Ishikawa (cell line): ENCODE measurements around the gene FAM174C.

Experiments used
- CEBPB ChIP-seq: IDR thresholded peaks from 2 replicates; pipeline ENCODE4 v1.6.1; 2012
- CREB1 ChIP-seq: IDR thresholded peaks from 2 replicates; pipeline ENCODE4 v1.6.1; 2012; ENCODE audit warnings: low read depth
- EGR1 ChIP-seq: IDR thresholded peaks from 2 replicates; pipeline ENCODE4 v1.6.1; 2012
- EP300 ChIP-seq: IDR thresholded peaks from 2 replicates; pipeline ENCODE4 v1.6.1; 2012; ENCODE audit warnings: borderline replicate concordance
- FOXM1 ChIP-seq: IDR thresholded peaks from 2 replicates; pipeline ENCODE4 v1.6.1; 2012; ENCODE audit warnings: low read depth, borderline replicate concordance
- NFIC ChIP-seq: IDR thresholded peaks from 2 replicates; pipeline ENCODE4 v1.6.1; 2012
- RAD21 ChIP-seq: IDR thresholded peaks from 2 replicates; pipeline ENCODE4 v1.6.1; 2012; ENCODE audit warnings: low read depth
- TAF1 ChIP-seq: IDR thresholded peaks from 2 replicates; pipeline ENCODE4 v1.6.1; 2012; ENCODE audit warnings: low read depth, mild to moderate bottlenecking
- TCF12 ChIP-seq: IDR thresholded peaks from 2 replicates; pipeline ENCODE4 v1.6.1; 2012; ENCODE audit warnings: low read depth
- TEAD4 ChIP-seq: IDR thresholded peaks from 2 replicates; pipeline ENCODE4 v1.6.1; 2012
- YY1 ChIP-seq: IDR thresholded peaks from 2 replicates; pipeline ENCODE4 v1.6.1; 2012; ENCODE audit warnings: low read depth
- ZBTB7A ChIP-seq: IDR thresholded peaks from 2 replicates; pipeline ENCODE4 v1.6.1; 2012; ENCODE audit warnings: low read depth
- TF ChIP-seq, protein P1 (sequence below): IDR thresholded peaks from 2 replicates; pipeline ENCODE4 v1.6.1; 2012
- TF ChIP-seq, protein P2 (sequence below): IDR thresholded peaks from 2 replicates; pipeline ENCODE4 v1.6.1; 2012
- TF ChIP-seq, protein P3 (sequence below): IDR thresholded peaks from 2 replicates; pipeline ENCODE4 v1.6.1; 2012; ENCODE audit warnings: low read depth, mild to moderate bottlenecking

Gene FAM174C

DNA sequence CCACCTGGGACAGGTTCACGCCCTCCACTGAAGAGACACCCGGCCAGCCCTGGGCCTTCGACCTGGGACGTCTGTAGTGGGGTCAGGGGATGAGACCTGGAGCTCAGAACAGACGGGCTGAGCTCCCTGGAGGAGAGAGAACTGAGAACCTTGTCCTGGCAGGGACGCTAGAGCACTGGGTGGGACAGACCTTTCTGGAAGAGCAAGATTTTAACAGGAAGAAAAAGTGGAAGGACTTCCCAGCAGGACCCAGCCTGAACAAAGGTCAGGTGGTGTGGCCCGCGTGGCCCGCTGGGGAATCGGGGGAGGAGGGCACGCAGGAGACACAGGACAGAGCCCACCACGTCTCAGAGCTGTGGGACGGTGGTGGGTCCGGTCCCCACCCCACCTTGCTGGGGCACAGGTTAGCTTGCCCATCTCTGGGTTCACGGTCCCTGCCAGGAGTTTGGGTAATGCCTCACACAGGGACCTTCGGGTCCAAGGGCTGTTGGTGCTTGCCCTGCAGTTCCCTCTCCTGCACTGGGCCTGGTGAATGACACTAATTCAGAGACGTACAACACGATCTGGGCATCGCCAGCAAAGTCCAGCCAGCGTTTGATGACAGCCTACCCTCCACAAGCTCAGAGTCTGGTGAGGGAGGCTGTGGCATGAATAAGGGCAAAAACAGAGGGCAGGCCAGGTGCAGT is 9.1 kb downstream of the FAM174C start:
- TF ChIP-seq TCF12 (no peak), RAD21 (peak; percentile 3; the same call in 1 of the 2 replicates)
- TF ChIP-seq, protein P1, sequence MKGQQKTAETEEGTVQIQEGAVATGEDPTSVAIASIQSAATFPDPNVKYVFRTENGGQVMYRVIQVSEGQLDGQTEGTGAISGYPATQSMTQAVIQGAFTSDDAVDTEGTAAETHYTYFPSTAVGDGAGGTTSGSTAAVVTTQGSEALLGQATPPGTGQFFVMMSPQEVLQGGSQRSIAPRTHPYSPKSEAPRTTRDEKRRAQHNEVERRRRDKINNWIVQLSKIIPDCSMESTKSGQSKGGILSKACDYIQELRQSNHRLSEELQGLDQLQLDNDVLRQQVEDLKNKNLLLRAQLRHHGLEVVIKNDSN = peak; percentile 67
- TF ChIP-seq, protein P2, sequence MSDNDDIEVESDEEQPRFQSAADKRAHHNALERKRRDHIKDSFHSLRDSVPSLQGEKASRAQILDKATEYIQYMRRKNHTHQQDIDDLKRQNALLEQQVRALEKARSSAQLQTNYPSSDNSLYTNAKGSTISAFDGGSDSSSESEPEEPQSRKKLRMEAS = 0 out of 2 replicates have a peak, but pooled peaks have one; percentile 29

DNA sequence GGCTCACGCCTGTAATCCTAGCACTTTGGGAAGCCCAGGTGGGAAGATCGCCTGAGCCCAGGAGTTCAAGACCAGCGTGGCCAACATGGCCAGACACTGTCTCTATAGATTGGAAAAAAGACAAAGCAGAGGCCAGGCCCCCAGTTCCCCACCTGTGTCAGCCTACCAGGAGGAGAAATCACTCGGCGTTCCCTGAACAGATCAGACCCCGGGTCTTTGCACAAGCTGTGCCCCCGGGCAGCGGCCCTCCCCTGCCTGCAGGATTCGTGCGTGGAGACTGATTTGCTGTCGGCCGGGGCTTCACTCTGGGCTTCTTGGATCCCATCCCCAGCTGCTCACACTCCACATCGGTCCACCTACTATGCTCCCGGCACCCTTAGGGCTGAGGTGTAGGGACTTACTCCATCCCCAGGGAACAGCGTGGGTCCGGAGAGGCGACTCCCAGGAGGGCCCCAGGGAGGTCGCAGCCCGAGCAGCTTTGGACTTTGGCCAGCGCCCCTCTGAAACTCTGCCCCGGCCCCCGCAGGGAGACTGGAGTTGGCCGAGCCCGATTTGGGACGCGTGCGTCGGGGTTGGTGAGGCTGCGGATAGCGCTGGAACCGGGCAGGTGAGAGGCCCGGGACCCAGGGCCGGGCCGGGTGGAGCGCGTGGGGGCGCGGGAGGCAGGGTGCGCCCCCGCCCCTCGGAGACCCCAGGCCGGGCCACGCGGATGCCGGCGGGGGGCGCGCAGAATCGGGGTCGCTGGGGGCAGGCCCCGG is 9.8 kb downstream of the FAM174C start:
- TF ChIP-seq, protein P3, sequence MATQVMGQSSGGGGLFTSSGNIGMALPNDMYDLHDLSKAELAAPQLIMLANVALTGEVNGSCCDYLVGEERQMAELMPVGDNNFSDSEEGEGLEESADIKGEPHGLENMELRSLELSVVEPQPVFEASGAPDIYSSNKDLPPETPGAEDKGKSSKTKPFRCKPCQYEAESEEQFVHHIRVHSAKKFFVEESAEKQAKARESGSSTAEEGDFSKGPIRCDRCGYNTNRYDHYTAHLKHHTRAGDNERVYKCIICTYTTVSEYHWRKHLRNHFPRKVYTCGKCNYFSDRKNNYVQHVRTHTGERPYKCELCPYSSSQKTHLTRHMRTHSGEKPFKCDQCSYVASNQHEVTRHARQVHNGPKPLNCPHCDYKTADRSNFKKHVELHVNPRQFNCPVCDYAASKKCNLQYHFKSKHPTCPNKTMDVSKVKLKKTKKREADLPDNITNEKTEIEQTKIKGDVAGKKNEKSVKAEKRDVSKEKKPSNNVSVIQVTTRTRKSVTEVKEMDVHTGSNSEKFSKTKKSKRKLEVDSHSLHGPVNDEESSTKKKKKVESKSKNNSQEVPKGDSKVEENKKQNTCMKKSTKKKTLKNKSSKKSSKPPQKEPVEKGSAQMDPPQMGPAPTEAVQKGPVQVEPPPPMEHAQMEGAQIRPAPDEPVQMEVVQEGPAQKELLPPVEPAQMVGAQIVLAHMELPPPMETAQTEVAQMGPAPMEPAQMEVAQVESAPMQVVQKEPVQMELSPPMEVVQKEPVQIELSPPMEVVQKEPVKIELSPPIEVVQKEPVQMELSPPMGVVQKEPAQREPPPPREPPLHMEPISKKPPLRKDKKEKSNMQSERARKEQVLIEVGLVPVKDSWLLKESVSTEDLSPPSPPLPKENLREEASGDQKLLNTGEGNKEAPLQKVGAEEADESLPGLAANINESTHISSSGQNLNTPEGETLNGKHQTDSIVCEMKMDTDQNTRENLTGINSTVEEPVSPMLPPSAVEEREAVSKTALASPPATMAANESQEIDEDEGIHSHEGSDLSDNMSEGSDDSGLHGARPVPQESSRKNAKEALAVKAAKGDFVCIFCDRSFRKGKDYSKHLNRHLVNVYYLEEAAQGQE = no peak

DNA sequence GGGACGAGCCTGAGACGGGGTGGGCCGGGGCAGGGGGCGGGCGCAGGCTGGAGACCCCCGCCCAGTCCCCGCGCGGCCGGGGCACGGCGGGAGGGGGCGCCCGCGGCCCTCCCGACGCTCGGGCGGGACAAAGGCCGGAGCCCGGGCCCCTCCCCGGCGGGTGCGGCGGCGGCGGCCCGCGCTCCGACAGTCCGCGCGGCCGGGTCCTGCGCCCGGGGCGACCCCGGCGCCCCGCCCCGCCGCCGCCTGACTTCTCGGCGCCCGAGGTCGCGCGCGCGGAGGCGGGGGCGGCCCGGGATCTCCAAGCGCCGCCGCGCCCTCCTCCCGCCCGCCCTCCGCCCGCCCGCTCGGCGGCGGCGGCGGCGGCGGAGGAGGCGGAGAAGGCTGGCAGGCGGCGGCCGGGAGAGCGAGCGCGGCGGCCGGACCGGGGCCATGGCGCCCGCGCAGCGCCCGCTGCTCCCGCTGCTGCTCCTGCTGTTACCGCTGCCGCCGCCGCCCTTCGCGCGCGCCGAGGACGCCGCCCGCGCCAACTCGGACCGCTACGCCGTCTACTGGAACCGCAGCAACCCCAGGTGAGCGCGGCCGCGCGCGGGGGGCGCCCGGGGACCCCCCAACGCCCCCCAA is 10.5 kb downstream of the FAM174C start, which contains the start of gene EFNA2:
EFNA2 (plus strand) TSS at position 137 of the 624 bp plus-strand sequence; CDS start at position 433, 296 bp downstream.
- TF ChIP-seq CREB1 (no peak), ZBTB7A (peak; percentile 70; the same call in 1 of the 2 replicates)

DNA sequence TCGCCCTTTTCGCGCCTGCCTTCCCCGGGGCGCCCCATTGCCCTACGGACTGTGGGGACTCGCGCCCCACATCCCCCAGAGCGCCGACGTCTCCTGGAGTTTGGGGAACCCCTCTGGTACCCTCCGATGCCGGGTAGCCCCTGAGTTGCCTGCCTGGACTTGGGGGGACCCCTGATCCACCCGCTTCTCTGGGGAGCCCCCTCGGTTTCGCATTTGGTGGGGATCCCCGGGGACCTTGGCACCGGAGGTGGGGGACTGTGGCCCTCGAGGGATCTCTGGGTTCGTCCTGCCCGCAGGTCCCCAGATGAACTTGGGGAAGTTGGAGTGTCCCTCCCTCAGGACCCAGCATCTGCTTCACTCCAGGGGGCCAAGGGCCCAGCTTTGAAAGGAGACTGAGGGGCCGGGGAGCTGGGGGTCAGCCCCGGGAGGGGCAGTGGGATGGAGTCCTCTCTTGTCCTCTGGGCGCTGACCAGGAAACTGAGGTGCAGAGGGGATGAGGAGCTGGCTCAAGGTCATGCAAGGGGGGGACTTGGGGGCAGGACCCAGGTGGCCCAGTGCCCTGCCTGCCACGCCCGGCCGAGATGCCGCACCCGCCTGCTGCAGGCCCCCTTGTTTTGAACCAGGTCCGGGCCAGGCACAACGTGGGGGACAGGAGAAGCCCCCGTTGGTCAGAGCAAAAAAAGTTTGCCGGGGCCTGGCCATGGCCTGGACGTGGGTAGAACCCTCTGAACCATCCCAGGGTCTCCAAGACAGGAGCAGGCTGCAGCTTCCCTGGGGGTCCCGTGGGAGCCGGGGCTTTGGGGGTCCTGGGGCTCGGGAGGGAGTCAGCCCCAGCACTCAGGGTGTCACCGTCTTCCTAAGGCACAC is 11.4 kb downstream of the FAM174C start:
- TF ChIP-seq ZBTB7A = no peak; the same call in 1 of the 2 replicates
- no peak for TF ChIP-seq EP300

DNA sequence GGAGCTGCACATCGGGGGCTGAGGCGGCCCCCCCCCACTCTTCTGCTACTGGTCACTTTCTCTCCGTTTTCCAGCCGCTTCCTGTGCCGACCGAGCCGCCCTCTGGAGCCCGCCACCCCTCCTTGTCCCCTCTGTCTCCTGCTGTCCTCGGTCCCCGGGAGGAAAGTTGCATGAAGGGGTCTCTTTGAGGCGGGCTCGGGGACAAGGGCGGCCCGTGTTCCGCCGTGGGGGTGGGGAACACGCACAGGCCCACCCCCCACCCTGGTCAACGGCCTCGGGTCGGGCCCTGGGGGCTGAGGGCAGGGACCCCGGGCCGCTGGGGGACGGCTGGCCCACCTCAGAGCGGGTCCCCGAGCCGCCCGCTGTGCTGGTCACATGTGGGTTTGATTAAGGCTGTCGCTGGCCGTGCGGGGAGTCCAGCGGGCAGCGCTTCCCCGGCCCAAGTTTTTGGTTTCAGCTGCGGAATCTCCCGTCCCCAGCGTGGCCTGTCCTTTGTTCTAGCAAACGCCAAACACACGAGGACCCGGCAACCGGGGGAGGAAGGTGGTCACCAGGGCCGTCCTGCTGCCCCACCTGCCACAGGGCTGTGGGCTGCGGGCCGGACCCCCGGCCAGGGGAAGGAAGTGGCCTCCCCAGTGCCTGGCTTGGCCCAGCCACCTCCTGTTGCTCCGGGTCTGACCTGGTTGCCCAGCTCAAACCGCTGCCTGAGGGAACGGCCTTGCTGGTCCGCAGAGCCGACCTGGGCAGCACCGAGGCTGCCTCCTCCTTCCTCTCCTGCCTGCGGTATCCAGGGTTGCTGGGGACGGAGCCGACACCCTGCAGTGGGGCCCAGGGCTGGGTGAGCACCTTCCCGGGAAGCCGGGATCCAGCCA is 12.3 kb downstream of the FAM174C start:
- no peak for TF ChIP-seq FOXM1
- TF ChIP-seq CREB1 = no peak
- no peak for TF ChIP-seq CEBPB
- no peak for TF ChIP-seq RAD21
- TF ChIP-seq, protein P1 = no peak
- no peak for TF ChIP-seq YY1
- no peak for TF ChIP-seq NFIC
- TF ChIP-seq, protein P2 = no peak
- no peak for TF ChIP-seq EGR1
- TF ChIP-seq TAF1 = no peak
- TF ChIP-seq, protein P3 = no peak
- no peak for TF ChIP-seq EP300
- no peak for TF ChIP-seq TCF12
- no peak for TF ChIP-seq ZBTB7A
- no peak for TF ChIP-seq TEAD4
